RCC 7860 (cell line): ENCODE measurements around the gene FGA.

ENCODE experiments used
- DNase-seq: peaks from one replicate; pipeline ENCODE4 v3.0.0-alpha.2; 2015; ENCODE audit warnings: low spot score
- FAIRE-seq: peaks from 2 replicates; lab custom pipeline; 2012; peaks lifted over from hg19 to GRCh38; lab: Jason Lieb, UNC

Gene FGA

GRCh38 chr4:154583677-154584076, 6.9 kb downstream of the FGA start:
- DNase-seq (no peak), FAIRE-seq (no peak)

GRCh38 chr4:154583230-154583629, 7.3 kb downstream of the FGA start:
- DNase-seq (no peak), FAIRE-seq (no peak)

- FAIRE-seq, result no peak
Observed at GRCh38 chr4:154582723-154583122, 7.8 kb downstream of the FGA start.

GRCh38 chr4:154579927-154580326, 10.6 kb downstream of the FGA start:
- DNase-seq (no peak), FAIRE-seq (no peak)

More at GRCh38 chr4:154582723-154583122, 7.8 kb downstream of the FGA start:
- DNase-seq, result no peak

- DNase-seq (no peak), FAIRE-seq (no peak)
Observed at GRCh38 chr4:154578919-154579318, 11.6 kb downstream of the FGA start.

- no peak for FAIRE-seq
Observed at GRCh38 chr4:154577324-154577723, 13.2 kb downstream of the FGA start.

GRCh38 chr4:154574311-154574710, 16.2 kb downstream of the FGA start:
- no peak for DNase-seq
- no peak for FAIRE-seq

More at GRCh38 chr4:154577324-154577723, 13.2 kb downstream of the FGA start:
- no peak for DNase-seq

GRCh38 chr4:154573190-154573870, 17.2 kb downstream of the FGA start:
- FAIRE-seq, result no peak
- DNase-seq, result no peak

GRCh38 chr4:154569584-154569983, 21.0 kb downstream of the FGA start:
- no peak for FAIRE-seq
- DNase-seq, result no peak

- FAIRE-seq (no peak), DNase-seq (no peak)
Observed at GRCh38 chr4:154569028-154569427, 21.5 kb downstream of the FGA start.

GRCh38 chr4:154566639-154567204, 23.8 kb downstream of the FGA start:
- FAIRE-seq (no peak), DNase-seq (no peak)

- DNase-seq (no peak), FAIRE-seq (no peak)
Observed at GRCh38 chr4:154565704-154566103, 24.8 kb downstream of the FGA start.

- FAIRE-seq (no peak), DNase-seq (no peak)
Observed at GRCh38 chr4:154564311-154564710, 26.2 kb downstream of the FGA start.

- FAIRE-seq (no peak), DNase-seq (no peak)
Observed at GRCh38 chr4:154562697-154563254, 27.8 kb downstream of the FGA start, which contains the start of gene FGB. Gene FGB (plus strand): TSS chr4:154563011. CDS start chr4:154563019, 8 bp downstream.

GRCh38 chr4:154560824-154561231, 29.7 kb downstream of the FGA start:
- peak; percentile 72 for DNase-seq
- peak; percentile 60 for FAIRE-seq

GRCh38 chr4:154560419-154560801, 30.1 kb downstream of the FGA start:
- DNase-seq (no peak), FAIRE-seq (no peak)

GRCh38 chr4:154559494-154560418, 30.8 kb downstream of the FGA start:
- FAIRE-seq (no peak), DNase-seq (peak; percentile 26)

GRCh38 chr4:154559141-154559493, 31.4 kb downstream of the FGA start:
- no peak for DNase-seq
- FAIRE-seq, result no peak

GRCh38 chr4:154551872-154552686, 38.5 kb downstream of the FGA start:
- peak; percentile 28 for FAIRE-seq
- peak; percentile 22 for DNase-seq
